CD4-positive, alpha-beta T cell treated with Interleukin-6 for 4 hours (primary cell): ENCODE results near the gene DLG1.
"Not testable (repeated sequence)": the region's sequence is repeated elsewhere in the genome, so short reads cannot be mapped to it uniquely, and the experiment has no call there.

Source experiments
- DNase-seq: peaks from one replicate; pipeline ENCODE4 v3.0.0-alpha.2; 2020; ENCODE audit warnings: mixed read lengths

Gene DLG1

GRCh38 chr3:197205265-197205664, 93.1 kb downstream of the DLG1 start:
- no peak for DNase-seq

- DNase-seq = no peak
Measured at GRCh38 chr3:197204736-197205135, 93.7 kb downstream of the DLG1 start.

- no peak for DNase-seq
Measured at GRCh38 chr3:197203714-197204146, 94.7 kb downstream of the DLG1 start.

GRCh38 chr3:197202694-197203093, 95.7 kb downstream of the DLG1 start:
- no peak for DNase-seq

- DNase-seq = no peak
Measured at GRCh38 chr3:197201791-197202452, 96.5 kb downstream of the DLG1 start.

- not testable (repeated sequence) for DNase-seq
Measured at GRCh38 chr3:197200856-197201255, 97.6 kb downstream of the DLG1 start.

GRCh38 chr3:197197334-197197733, 101.1 kb downstream of the DLG1 start:
- DNase-seq = no peak

- no peak for DNase-seq
Measured at GRCh38 chr3:197196192-197196591, 102.2 kb downstream of the DLG1 start.

- DNase-seq = no peak
Measured at GRCh38 chr3:197195326-197195725, 103.1 kb downstream of the DLG1 start.

GRCh38 chr3:197193759-197194158, 104.7 kb downstream of the DLG1 start:
- not testable (repeated sequence) for DNase-seq

GRCh38 chr3:197191897-197192296, 106.5 kb downstream of the DLG1 start:
- no peak for DNase-seq

- no peak for DNase-seq
Measured at GRCh38 chr3:197189623-197190022, 108.8 kb downstream of the DLG1 start.

- no peak for DNase-seq
Measured at GRCh38 chr3:197188963-197189362, 109.4 kb downstream of the DLG1 start.

- peak; percentile 31 for DNase-seq
Measured at GRCh38 chr3:197186887-197187588, 111.4 kb downstream of the DLG1 start.

- DNase-seq = no peak
Measured at GRCh38 chr3:197183582-197183981, 114.8 kb downstream of the DLG1 start.

GRCh38 chr3:197181741-197182140, 116.7 kb downstream of the DLG1 start:
- DNase-seq = no peak

GRCh38 chr3:197178998-197179397, 119.4 kb downstream of the DLG1 start:
- DNase-seq = no peak

GRCh38 chr3:197175503-197175902, 122.9 kb downstream of the DLG1 start:
- DNase-seq = no peak

GRCh38 chr3:197174927-197175326, 123.5 kb downstream of the DLG1 start:
- DNase-seq = no peak

- DNase-seq = no peak
Measured at GRCh38 chr3:197173620-197174019, 124.8 kb downstream of the DLG1 start.

GRCh38 chr3:197171481-197172067, 126.8 kb downstream of the DLG1 start:
- DNase-seq = no peak

GRCh38 chr3:197169028-197169427, 129.4 kb downstream of the DLG1 start:
- no peak for DNase-seq

GRCh38 chr3:197168606-197169005, 129.8 kb downstream of the DLG1 start:
- DNase-seq = no peak

GRCh38 chr3:197168063-197168462, 130.3 kb downstream of the DLG1 start:
- no peak for DNase-seq
